NB4 (cell line): ENCODE measurements around the gene NDUFB5.

ENCODE experiments used
- CTCF ChIP-seq: IDR thresholded peaks from one replicate; pipeline ENCODE4 v1.5.1; 2012; ENCODE audit warnings: low read depth, low read length
- MAX ChIP-seq: IDR thresholded peaks from 2 replicates; pipeline ENCODE4 v1.6.1; 2011; ENCODE audit warnings: low read depth, low read length
- MYC ChIP-seq: IDR thresholded peaks from 2 replicates; pipeline ENCODE4 v1.6.1; 2011; ENCODE audit warnings: low read depth, low read length
- POLR2A ChIP-seq: IDR thresholded peaks from 2 replicates; pipeline ENCODE4 v1.6.1; 2011; ENCODE audit warnings: mild to moderate bottlenecking; ENCODE audit not compliant: insufficient read length; ENCODE audit errors: extremely low read depth

GRCh38 chr3:179671309-179671708, 66.7 kb downstream of the NDUFB5 start:
- TF ChIP-seq CTCF (no peak), POLR2A (no peak), MAX (no peak), MYC (no peak)
